ENCODE data around the gene CIAO2B.

The CIAO2B gene

GRCh38 chr16:66885491-66885890 is 48.7 kb downstream of the CIAO2B start:
- FAIRE-seq: no peak

GRCh38 chr16:66882702-66883101 is 51.5 kb downstream of the CIAO2B start:
- no peak for FAIRE-seq
